Sigmoid colon (tissue), 7 donors: Measurements from ENCODE around the gene EXOC6B. TPM values are rescaled to one million over a fixed set of nuclear protein-coding genes. Genes with fewer than 3 reads are reported as not detected.
"Not testable (repeated sequence)": the region's sequence is repeated elsewhere in the genome, so short reads cannot be mapped to it uniquely, and the experiment has no call there.

Source experiments
- DNase-seq: peaks from one replicate; pipeline ENCODE4 v3.0.0-alpha.2; 2019
- H3K27ac ChIP-seq, 4 donors: fragments of 200-600 bp; sonication (generic); one replicate each; pipeline ENCODE4 v1.5.1; 2016 to 2019; ENCODE audit warnings: mild to moderate bottlenecking in 1 of 4
- H3K27me3 ChIP-seq, 3 donors: fragments of 200-600 bp; sonication (generic); one replicate each; pipeline ENCODE4 v1.5.1; 2019; ENCODE audit warnings: mild to moderate bottlenecking in 1 of 3
- H3K36me3 ChIP-seq, 4 donors: fragments of 200-600 bp; sonication (generic); one replicate each; pipeline ENCODE4 v1.5.1; 2016 to 2019
- H3K4me1 ChIP-seq, 4 donors: fragments of 200-600 bp; sonication (generic); one replicate each; pipeline ENCODE4 v1.5.1; 2017 to 2019
- H3K4me3 ChIP-seq, 4 donors: fragments of 200-600 bp; sonication (generic); one replicate each; pipeline ENCODE4 v1.5.1; 2017 to 2019; ENCODE audit warnings: mild to moderate bottlenecking in 2 of 4, moderate library complexity in 1 of 4
- H3K9me3 ChIP-seq, 4 donors: fragments of 200-600 bp in 3 of 4; sonication (generic) in 3 of 4; one replicate each; pipeline versions ENCODE4 v1.5.1 to v1.6.1; 2013 to 2019
- EP300 ChIP-seq, 4 donors: sonication (generic); formaldehyde crosslinking; IDR thresholded peaks; one replicate each; pipeline ENCODE4 v1.6.1; 2017; ENCODE audit warnings: antibody characterized with exemption in 4 of 4
- POLR2A ChIP-seq, 2 donors: fragments of 450-650 bp; IDR thresholded peaks; one replicate each; pipeline ENCODE4 v1.6.1; 2016; ENCODE audit warnings: antibody characterized with exemption in 2 of 2, mild to moderate bottlenecking in 2 of 2, moderate library complexity in 2 of 2
- POLR2AphosphoS5 ChIP-seq, 4 donors: sonication (generic); formaldehyde crosslinking; IDR thresholded peaks; one replicate each; pipeline ENCODE4 v1.6.1; 2017; ENCODE audit warnings: antibody characterized with exemption in 4 of 4
- WGBS, 2 donors: extraction: QIAGEN DNeasy Blood & Tissue Kit; methylation state at CpG; one replicate each; pipeline ENCODE4 v1.1.7; 2013; 5-methylcytosine and 5-hydroxymethylcytosine counted together
- intact Hi-C: fragments of 100-400 bp; cut with DNase I; formaldehyde crosslinking; loops from one replicate; pipeline ENCODE4 v1.15.1; 2023
- polyA plus RNA-seq, 3 donors: library from polyadenylated mRNA; stranded (reverse); fragments of 200-250 nt; gene quantifications; one replicate each; pipeline ENCODE4 v1.2.3, GENCODE V29; 2013
- total RNA-seq, 4 donors: library from RNA; depleted of rRNA; stranded (reverse); fragments of >200 nt; gene quantifications; one replicate each; pipeline ENCODE4 v1.1.0, GENCODE V29; 2016
- TF ChIP-seq, protein P1 (sequence below), 4 experiments: fragments of 450-650 bp in 3 of 4; fragments of 200-600 bp in 1 of 4; IDR thresholded peaks; one replicate each; pipeline ENCODE4 v1.5.1; 2016 to 2019; ENCODE audit warnings: antibody characterized with exemption in 4 of 4, mild to moderate bottlenecking in 3 of 4, moderate library complexity in 2 of 4
- donor health status: healthy with polysubstance abuse.
- donor health status: Bipolar disorder and iron deficiency.
- donor health status: healthy.

EXOC6B gene
- total and polyA plus RNA-seq, 7 donors = 5.0 to 46.1 (median 25.3) TPM

DNA sequence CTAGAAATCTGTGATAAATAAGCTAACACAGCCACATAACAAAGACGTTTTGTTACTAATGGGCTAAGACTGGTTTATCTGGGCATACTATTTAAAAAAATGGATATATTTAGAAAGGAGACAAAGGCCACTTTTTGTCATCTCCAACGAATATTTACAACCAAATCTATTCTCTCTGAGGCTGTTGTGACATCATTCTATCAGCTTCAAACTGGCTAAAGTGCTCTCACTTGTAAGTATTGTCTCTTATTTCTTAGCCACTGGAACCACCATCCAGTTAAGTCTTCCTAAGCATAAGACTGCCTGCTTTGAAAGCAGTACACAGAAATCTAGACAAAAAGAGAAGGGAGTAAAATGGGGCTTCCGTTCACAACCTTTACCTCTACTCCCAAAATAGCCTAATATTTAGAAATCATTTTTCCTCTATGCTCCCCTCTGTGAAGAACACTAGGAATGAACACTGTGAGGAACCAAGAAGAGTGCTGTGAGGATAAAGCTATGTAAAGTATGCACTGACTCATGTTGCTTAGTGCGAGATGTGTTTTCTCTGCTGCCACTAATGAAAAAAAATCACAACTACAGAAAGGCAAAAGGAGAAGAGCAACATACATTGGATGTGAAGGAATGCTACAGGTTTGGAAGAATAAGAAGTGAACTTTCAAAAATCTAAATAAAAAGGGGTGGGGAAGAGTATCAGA is 264.1 kb downstream of the EXOC6B start:
- no peak overlapping the region for H3K4me3 ChIP-seq
- 68 to 75% methylated on average over 4 of the region's 4 CpGs for WGBS, 2 donors
- H3K9me3 ChIP-seq = no peaks in the 10 kb centered on the region
- TF ChIP-seq, protein P1, sequence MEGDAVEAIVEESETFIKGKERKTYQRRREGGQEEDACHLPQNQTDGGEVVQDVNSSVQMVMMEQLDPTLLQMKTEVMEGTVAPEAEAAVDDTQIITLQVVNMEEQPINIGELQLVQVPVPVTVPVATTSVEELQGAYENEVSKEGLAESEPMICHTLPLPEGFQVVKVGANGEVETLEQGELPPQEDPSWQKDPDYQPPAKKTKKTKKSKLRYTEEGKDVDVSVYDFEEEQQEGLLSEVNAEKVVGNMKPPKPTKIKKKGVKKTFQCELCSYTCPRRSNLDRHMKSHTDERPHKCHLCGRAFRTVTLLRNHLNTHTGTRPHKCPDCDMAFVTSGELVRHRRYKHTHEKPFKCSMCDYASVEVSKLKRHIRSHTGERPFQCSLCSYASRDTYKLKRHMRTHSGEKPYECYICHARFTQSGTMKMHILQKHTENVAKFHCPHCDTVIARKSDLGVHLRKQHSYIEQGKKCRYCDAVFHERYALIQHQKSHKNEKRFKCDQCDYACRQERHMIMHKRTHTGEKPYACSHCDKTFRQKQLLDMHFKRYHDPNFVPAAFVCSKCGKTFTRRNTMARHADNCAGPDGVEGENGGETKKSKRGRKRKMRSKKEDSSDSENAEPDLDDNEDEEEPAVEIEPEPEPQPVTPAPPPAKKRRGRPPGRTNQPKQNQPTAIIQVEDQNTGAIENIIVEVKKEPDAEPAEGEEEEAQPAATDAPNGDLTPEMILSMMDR (IDR thresholded peaks at IDR 0.05) = no peak
- TF ChIP-seq EP300 (IDR thresholded peaks at IDR 0.05) (no peak), POLR2A (IDR thresholded peaks at IDR 0.05) (no peak), POLR2AphosphoS5 (IDR thresholded peaks at IDR 0.05) (no peak)
- peaks cover 0 to 21% (median 10%) of the 10 kb centered on the region in 4 donors for H3K4me1 ChIP-seq
- DNase-seq = no peak
- no peaks in the 10 kb centered on the region for H3K36me3 ChIP-seq
- intact Hi-C loops = no loop called here
- peak overlapping the region; percentile 12 to 53 (median 38) for H3K27ac ChIP-seq
- H3K27me3 ChIP-seq = no peaks in the 10 kb centered on the region

DNA sequence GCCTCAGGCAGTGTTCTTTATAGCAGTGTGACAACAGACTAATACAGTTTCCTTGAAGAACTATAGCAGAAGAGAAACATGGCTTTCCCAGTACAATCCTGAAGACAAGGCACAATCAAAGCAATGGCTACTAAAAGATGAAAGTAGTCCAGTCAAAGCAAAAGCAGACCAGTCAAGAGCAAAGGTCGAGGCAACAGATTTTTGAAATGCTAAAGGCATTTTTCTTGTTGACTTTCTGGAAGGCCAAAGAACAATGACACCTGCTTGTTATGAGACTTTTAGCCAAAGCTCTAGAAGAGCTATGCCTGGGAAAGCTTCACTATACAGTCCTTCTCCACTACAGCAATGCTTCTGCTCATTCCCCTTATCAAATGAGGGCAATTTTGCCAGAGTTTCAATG is 269.9 kb downstream of the EXOC6B start:
- intact Hi-C loops = no loop called here
- peaks cover 0 to 4% (median 0%) of the 10 kb centered on the region in 4 donors for H3K9me3 ChIP-seq
- TF ChIP-seq POLR2AphosphoS5 (IDR thresholded peaks at IDR 0.05) (no peak), POLR2A (IDR thresholded peaks at IDR 0.05) (no peak), EP300 (IDR thresholded peaks at IDR 0.05) (no peak)
- TF ChIP-seq, protein P1 (IDR thresholded peaks at IDR 0.05) = no peak
- H3K27ac ChIP-seq = no peak overlapping the region
- no peak overlapping the region for H3K4me3 ChIP-seq
- H3K27me3 ChIP-seq = no peaks in the 10 kb centered on the region
- DNase-seq = no peak
- WGBS, 2 donors = 94 to 95% methylated on average over 1 of the region's 1 CpG
- H3K36me3 ChIP-seq = no peaks in the 10 kb centered on the region
- peaks cover 0 to 5% (median 0%) of the 10 kb centered on the region in 4 donors for H3K4me1 ChIP-seq

DNA sequence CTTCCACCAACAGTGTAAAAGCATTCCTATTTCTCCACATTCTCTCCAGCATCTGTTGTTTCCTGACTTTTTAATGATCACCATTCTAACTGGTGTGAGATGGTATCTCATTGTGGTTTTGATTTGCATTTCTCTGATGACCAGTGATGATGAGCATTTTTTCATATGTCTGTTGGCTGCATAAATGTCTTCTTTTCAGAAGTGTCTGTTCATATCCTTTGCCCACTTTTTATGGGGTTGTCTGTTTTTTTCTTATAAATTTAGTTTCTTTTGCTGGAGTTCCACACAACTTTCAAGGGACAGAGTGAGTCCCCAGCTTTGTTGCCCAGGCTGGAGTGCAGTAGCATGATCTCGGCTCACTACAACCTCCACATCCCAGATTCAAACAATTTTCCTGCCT is 270.5 kb downstream of the EXOC6B start:
- DNase-seq, H3K36me3 ChIP-seq, H3K27me3 ChIP-seq, H3K27ac ChIP-seq, intact Hi-C loops, H3K4me3 ChIP-seq, H3K9me3 ChIP-seq, H3K4me1 ChIP-seq: not testable (repeated sequence)
- WGBS, 2 donors = 93 to 96% methylated on average over 1 of the region's 1 CpG

DNA sequence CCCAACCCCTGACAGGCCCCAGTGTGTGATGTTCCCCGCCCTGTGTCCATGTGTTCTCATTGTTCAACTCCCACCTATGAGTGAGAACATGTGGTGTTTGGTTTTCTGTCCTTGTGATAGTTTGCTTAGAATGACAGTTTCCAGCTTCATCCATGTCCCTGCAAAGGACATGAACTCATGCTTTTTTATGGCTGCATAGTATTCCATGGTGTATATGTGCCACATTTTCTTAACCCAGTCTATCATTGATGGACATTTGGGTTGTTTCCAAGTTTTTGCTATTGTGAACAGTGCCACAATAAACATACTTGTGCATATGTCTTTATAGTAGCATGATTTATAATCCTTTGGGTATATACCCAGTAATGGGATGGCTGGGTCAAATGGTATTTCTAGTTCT is 270.9 kb downstream of the EXOC6B start:
- H3K4me3 ChIP-seq, H3K36me3 ChIP-seq, H3K27ac ChIP-seq, H3K4me1 ChIP-seq, intact Hi-C loops, DNase-seq, H3K9me3 ChIP-seq, H3K27me3 ChIP-seq: not testable (repeated sequence)
- WGBS, 2 donors = 93 to 100% methylated on average over 1 of the region's 1 CpG

DNA sequence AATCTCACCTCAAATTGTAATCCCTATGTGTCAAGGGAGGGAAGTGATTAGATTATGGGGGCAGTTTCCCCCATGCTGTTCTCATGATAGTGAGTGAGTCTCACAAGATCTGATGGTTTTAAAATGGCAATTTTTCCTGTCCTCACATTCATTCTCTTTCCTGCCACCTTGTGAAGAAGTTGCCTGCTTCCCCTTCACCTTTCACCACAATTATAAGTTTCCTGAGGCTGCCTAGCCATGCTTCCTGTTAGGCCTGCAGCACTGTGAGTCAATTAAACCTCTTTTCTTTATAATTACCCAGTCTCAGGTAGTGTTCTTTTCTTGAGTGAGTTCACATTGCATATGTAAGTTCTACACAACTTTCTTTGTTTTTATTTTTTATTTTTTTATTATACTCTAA is 271.5 kb downstream of the EXOC6B start:
- intact Hi-C loops = no loop called here
- no peaks in the 10 kb centered on the region for H3K27me3 ChIP-seq
- no peak for DNase-seq
- no peaks in the 10 kb centered on the region for H3K4me1 ChIP-seq
- no peaks in the 10 kb centered on the region for H3K36me3 ChIP-seq
- no peak for TF ChIP-seq EP300 (IDR thresholded peaks at IDR 0.05)
- TF ChIP-seq POLR2AphosphoS5 (IDR thresholded peaks at IDR 0.05) = no peak
- TF ChIP-seq, protein P1 (IDR thresholded peaks at IDR 0.05) = no peak
- no peak for TF ChIP-seq POLR2A (IDR thresholded peaks at IDR 0.05)
- H3K9me3 ChIP-seq = peaks cover 0 to 4% (median 0%) of the 10 kb centered on the region in 4 donors
- no peak overlapping the region for H3K27ac ChIP-seq
- H3K4me3 ChIP-seq = no peak overlapping the region
